Endodermal cell (in vitro differentiated cells): ENCODE results near the gene FAM174B. TPM values are rescaled to one million over a fixed set of nuclear protein-coding genes. Genes with fewer than 3 reads are reported as not detected.

Experiments used
- DNase-seq: peaks from one replicate; pipeline ENCODE4 v3.0.0-alpha.2; 2017
- H3K27ac ChIP-seq: 2 replicates; pipeline ENCODE4 v1.5.1; 2013; ENCODE audit warnings: mild to moderate bottlenecking, low read depth, low read length, moderate library complexity
- H3K27me3 ChIP-seq: 2 replicates; pipeline ENCODE4 v1.6.1; 2013; ENCODE audit warnings: mild to moderate bottlenecking, low read length, moderate library complexity; ENCODE audit not compliant: insufficient read depth, control insufficient read depth, poor library complexity, severe bottlenecking
- H3K36me3 ChIP-seq: 2 replicates; pipeline ENCODE4 v1.7.0; 2013; ENCODE audit warnings: mild to moderate bottlenecking, low read length, moderate library complexity; ENCODE audit not compliant: control insufficient read depth, insufficient read depth
- H3K4me1 ChIP-seq: one replicate; pipeline ENCODE4 v1.7.0; 2013; ENCODE audit warnings: low read length; ENCODE audit not compliant: control insufficient read depth, insufficient read depth
- H3K4me3 ChIP-seq: 2 replicates; pipeline ENCODE4 v1.5.1; 2013; ENCODE audit warnings: mild to moderate bottlenecking, low read length, moderate library complexity
- H3K9ac ChIP-seq: 2 replicates; pipeline ENCODE4 v1.6.1; 2013; ENCODE audit warnings: mild to moderate bottlenecking, low read length, moderate library complexity; ENCODE audit not compliant: poor library complexity, severe bottlenecking; ENCODE audit errors: extremely low read depth
- H3K9me3 ChIP-seq: 2 replicates; pipeline ENCODE4 v1.6.1; 2013; ENCODE audit warnings: mild to moderate bottlenecking, low read length, moderate library complexity; ENCODE audit not compliant: control insufficient read depth
- H3K27ac Mint-ChIP-seq: 2 replicates; pipeline ENCODE4 v1.8.0; 2020; ENCODE audit warnings: mixed read lengths
- H3K27me3 Mint-ChIP-seq: 2 replicates; pipeline ENCODE4 v1.8.0; 2021; ENCODE audit warnings: mild to moderate bottlenecking, mixed read lengths; ENCODE audit not compliant: insufficient read depth
- H3K36me3 Mint-ChIP-seq: 2 replicates; pipeline ENCODE4 v1.8.0; 2020; ENCODE audit warnings: low read depth, mixed read lengths
- H3K4me1 Mint-ChIP-seq: 2 replicates; pipeline ENCODE4 v1.8.0; 2020; ENCODE audit warnings: mixed read lengths
- H3K4me3 Mint-ChIP-seq: 2 replicates; pipeline ENCODE4 v1.8.0; 2020; ENCODE audit warnings: mild to moderate bottlenecking, moderate library complexity, mixed read lengths
- H3K9me3 Mint-ChIP-seq: 2 replicates; pipeline ENCODE4 v1.8.0; 2020; ENCODE audit warnings: mild to moderate bottlenecking, mixed read lengths
- WGBS, 2 experiments: methylation state at CpG; one replicate each; pipeline versions ENCODE4 v1.1.5 to v1.1.7; 2013; ENCODE audit warnings: missing lambda C conversion rate in 2 of 2, mixed read lengths in 1 of 2; ENCODE audit not compliant: insufficient coverage in 1 of 2, insufficient read length in 1 of 2; 5-methylcytosine and 5-hydroxymethylcytosine counted together
- total RNA-seq, 2 donors: library from RNA; stranded (reverse); fragmentation: NEBNext Ultra II Directional in 1 of 2; extraction: Animal tissue kit (Norgen Biotek cat#: 25700) in 1 of 2; gene quantifications; 2 replicates in 1 of 2; 3 replicates in 1 of 2; pipeline ENCODE4 v1.2.1, GENCODE V29; 2021
- TF ChIP-seq, protein P1 (sequence below): fragments of 200-600 bp; sonication (generic); conservative IDR thresholded peaks from 2 replicates; pipeline ENCODE4 v1.5.0; 2021; ENCODE audit warnings: antibody characterized with exemption, mild to moderate bottlenecking

Gene FAM174B
- total RNA-seq, 2 donors from 2014 or later, result 66.0 to 105 TPM

GRCh38 chr15:92634060-92634459, 21.5 kb downstream of the FAM174B start:
- H3K27me3 Mint-ChIP-seq, result no peaks in the 10 kb centered on the region
- H3K4me1 ChIP-seq, result peaks cover 10% of the 10 kb centered on the region
- H3K4me3 Mint-ChIP-seq, result no peak overlapping the region
- peak overlapping the region; percentile 94 for H3K27ac Mint-ChIP-seq
- H3K9me3 ChIP-seq, result peaks cover 6% of the 10 kb centered on the region
- H3K36me3 ChIP-seq, result peaks cover 28% of the 10 kb centered on the region
- H3K27ac ChIP-seq, result no peak overlapping the region
- no peak overlapping the region for H3K9ac ChIP-seq
- 89% methylated on average over 4 of the region's 4 CpGs for WGBS, 2 experiments
- H3K27me3 ChIP-seq, result no peaks in the 10 kb centered on the region
- DNase-seq, result peak; percentile 48
- H3K4me1 Mint-ChIP-seq, result peaks cover 49% of the 10 kb centered on the region
- H3K36me3 Mint-ChIP-seq, result peaks cover 35% of the 10 kb centered on the region
- H3K4me3 ChIP-seq, result no peak overlapping the region
- TF ChIP-seq, protein P1, sequence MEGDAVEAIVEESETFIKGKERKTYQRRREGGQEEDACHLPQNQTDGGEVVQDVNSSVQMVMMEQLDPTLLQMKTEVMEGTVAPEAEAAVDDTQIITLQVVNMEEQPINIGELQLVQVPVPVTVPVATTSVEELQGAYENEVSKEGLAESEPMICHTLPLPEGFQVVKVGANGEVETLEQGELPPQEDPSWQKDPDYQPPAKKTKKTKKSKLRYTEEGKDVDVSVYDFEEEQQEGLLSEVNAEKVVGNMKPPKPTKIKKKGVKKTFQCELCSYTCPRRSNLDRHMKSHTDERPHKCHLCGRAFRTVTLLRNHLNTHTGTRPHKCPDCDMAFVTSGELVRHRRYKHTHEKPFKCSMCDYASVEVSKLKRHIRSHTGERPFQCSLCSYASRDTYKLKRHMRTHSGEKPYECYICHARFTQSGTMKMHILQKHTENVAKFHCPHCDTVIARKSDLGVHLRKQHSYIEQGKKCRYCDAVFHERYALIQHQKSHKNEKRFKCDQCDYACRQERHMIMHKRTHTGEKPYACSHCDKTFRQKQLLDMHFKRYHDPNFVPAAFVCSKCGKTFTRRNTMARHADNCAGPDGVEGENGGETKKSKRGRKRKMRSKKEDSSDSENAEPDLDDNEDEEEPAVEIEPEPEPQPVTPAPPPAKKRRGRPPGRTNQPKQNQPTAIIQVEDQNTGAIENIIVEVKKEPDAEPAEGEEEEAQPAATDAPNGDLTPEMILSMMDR, result no peak
- peaks cover 7% of the 10 kb centered on the region for H3K9me3 Mint-ChIP-seq

- no peaks in the 10 kb centered on the region for H3K27me3 ChIP-seq
- TF ChIP-seq, protein P1, result no peak
- DNase-seq, result no peak
- Mint-ChIP-seq H3K4me1 (peaks cover 43% of the 10 kb centered on the region), H3K27ac (peak overlapping the region; percentile 94), H3K9me3 (peaks cover 7% of the 10 kb centered on the region), H3K36me3 (peaks cover 33% of the 10 kb centered on the region), H3K27me3 (no peaks in the 10 kb centered on the region), H3K4me3 (no peak overlapping the region)
- no peak overlapping the region for H3K27ac ChIP-seq
- H3K36me3 ChIP-seq, result peaks cover 28% of the 10 kb centered on the region
- 86 to 95% methylated on average over 1 to 6 of the region's 6 CpGs for WGBS, 2 experiments
- no peak overlapping the region for H3K9ac ChIP-seq
- peaks cover 10% of the 10 kb centered on the region for H3K4me1 ChIP-seq
- no peak overlapping the region for H3K4me3 ChIP-seq
- peaks cover 6% of the 10 kb centered on the region for H3K9me3 ChIP-seq
Observed at GRCh38 chr15:92633418-92633817, 22.2 kb downstream of the FAM174B start.

- peaks cover 10% of the 10 kb centered on the region for H3K4me1 ChIP-seq
- H3K27me3 ChIP-seq, result no peaks in the 10 kb centered on the region
- H3K9me3 Mint-ChIP-seq, result peaks cover 7% of the 10 kb centered on the region
- no peak overlapping the region for H3K4me3 Mint-ChIP-seq
- no peaks in the 10 kb centered on the region for H3K27me3 Mint-ChIP-seq
- no peak overlapping the region for H3K27ac Mint-ChIP-seq
- peaks cover 6% of the 10 kb centered on the region for H3K9me3 ChIP-seq
- TF ChIP-seq, protein P1, result no peak
- peaks cover 39% of the 10 kb centered on the region for H3K4me1 Mint-ChIP-seq
- no peak for DNase-seq
- peaks cover 33% of the 10 kb centered on the region for H3K36me3 ChIP-seq
- no peak overlapping the region for H3K4me3 ChIP-seq
- no peak overlapping the region for H3K9ac ChIP-seq
- H3K36me3 Mint-ChIP-seq, result peaks cover 36% of the 10 kb centered on the region
- 91 to 95% methylated on average over 7 to 8 of the region's 8 CpGs for WGBS, 2 experiments
- H3K27ac ChIP-seq, result no peak overlapping the region
Observed at GRCh38 chr15:92633001-92633400, 22.6 kb downstream of the FAM174B start.
